SJSA1 (cell line): ENCODE results near the gene RDH12. TPM values are rescaled to one million over a fixed set of nuclear protein-coding genes. Genes with fewer than 3 reads are reported as not detected.
"Not testable (repeated sequence)": the region's sequence is repeated elsewhere in the genome, so short reads cannot be mapped to it uniquely, and the experiment has no call there.

Source experiments
- DNase-seq, 2 experiments: peaks; one replicate each; pipeline ENCODE4 v3.0.0-alpha.2; 2015 to 2020; ENCODE audit warnings: low spot score in 2 of 2, low read depth in 1 of 2
- H3K27ac ChIP-seq: fragments of 250-450 bp; sonication (Bioruptor Pico); 2 replicates; pipeline ENCODE4 v1.5.1; 2020; ENCODE audit warnings: mild to moderate bottlenecking, moderate library complexity
- H3K27me3 ChIP-seq: fragments of 250-450 bp; sonication (Bioruptor Pico); replicated peaks from 2 replicates; pipeline ENCODE4 v1.5.1; 2020; ENCODE audit warnings: mild to moderate bottlenecking, moderate library complexity
- H3K36me3 ChIP-seq: fragments of 250-450 bp; sonication (Bioruptor Pico); 2 replicates; pipeline ENCODE4 v1.5.1; 2020; ENCODE audit warnings: mild to moderate bottlenecking
- H3K4me1 ChIP-seq: fragments of 250-450 bp; sonication (Bioruptor Pico); replicated peaks from 2 replicates; pipeline ENCODE4 v1.6.1; 2021; ENCODE audit warnings: mild to moderate bottlenecking
- H3K4me3 ChIP-seq: fragments of 250-450 bp; sonication (Bioruptor Pico); 2 replicates; pipeline ENCODE4 v1.5.1; 2020; ENCODE audit warnings: mild to moderate bottlenecking
- H3K9me3 ChIP-seq: fragments of 250-450 bp; sonication (Bioruptor Pico); replicated peaks from 2 replicates; pipeline ENCODE4 v1.5.1; 2020; ENCODE audit warnings: mild to moderate bottlenecking
- total RNA-seq: library from RNA; depleted of rRNA; stranded (reverse); fragments of >200 nt; shearing (Covaris generic); gene quantifications from 2 replicates; pipeline ENCODE4 v1.2.3, GENCODE V29; 2014

RDH12 gene
- total RNA-seq, 1 experiment from 2014 or later = not detected

DNA sequence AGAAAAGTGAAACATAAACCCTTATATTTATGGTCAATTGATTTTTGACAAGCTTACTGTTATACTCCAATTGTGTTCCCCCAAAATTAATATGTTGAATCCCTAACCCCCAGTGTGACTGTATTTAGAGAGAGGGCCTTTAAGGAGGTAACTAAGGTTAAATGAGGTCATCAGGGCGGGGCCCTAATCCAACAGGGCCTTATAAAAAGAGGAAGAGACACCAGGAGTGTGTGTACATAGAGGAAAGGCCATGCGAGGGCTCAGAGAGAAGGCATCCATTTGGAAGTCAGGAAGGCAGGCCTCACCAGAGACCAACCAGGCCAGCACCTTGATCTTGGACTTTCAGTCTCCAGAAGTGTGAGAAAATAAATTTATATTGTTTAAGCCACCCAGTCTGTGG lies 20.7 kb upstream of the RDH12 start:
- Histone ChIP-seq H3K9me3 (no peaks in the 10 kb centered on the region), H3K4me3 (no peak overlapping the region), H3K27ac (no peak overlapping the region), H3K4me1 (no peaks in the 10 kb centered on the region; the same call in 1 of the 2 replicates), H3K27me3 (no peaks in the 10 kb centered on the region), H3K36me3 (peaks cover 53% of the 10 kb centered on the region)
- no peak for DNase-seq

DNA sequence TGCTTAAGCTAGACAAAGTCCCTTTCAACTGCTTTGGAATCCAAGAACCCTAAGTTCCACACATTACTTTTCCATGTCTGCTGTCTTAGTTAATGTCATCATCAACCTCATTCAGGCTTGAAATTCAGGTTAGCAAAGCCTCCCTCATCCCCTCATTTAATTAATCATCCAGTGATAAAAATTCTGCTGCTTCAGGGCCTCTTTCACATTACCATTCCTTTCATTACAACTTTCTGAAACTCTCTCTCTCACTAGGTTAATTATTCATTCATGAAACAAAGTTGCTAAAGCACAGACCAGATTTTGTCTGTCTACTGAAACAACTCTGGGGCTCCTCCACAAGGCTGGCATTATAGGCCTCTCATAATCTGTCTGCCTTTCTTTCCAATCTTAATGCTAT lies 17.8 kb upstream of the RDH12 start:
- H3K27ac ChIP-seq = no peak overlapping the region
- H3K4me1 ChIP-seq = no peaks in the 10 kb centered on the region; the same call in 1 of the 2 replicates
- no peak overlapping the region for H3K4me3 ChIP-seq
- H3K36me3 ChIP-seq = peaks cover 53% of the 10 kb centered on the region
- H3K27me3 ChIP-seq = no peaks in the 10 kb centered on the region
- H3K9me3 ChIP-seq = no peaks in the 10 kb centered on the region
- DNase-seq = no peak

DNA sequence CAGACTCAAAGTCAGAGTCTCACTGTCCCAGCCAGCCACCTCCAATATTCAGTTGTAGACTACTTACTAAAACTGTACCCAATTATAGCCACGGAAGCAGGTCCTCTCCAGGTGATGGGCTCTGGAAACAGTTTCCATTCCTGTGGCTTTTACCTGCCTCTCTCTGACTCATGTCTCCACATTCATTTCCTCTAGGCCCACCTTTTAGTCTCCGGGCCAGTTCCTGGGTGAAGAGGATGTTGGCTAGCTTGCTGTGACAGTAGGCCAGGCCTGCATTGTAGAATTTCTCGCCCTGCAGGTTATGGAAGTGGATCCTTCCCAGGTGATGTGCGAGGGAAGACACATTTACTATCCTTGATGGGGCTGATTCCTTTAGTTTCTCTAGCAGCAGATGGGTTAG lies 11.7 kb upstream of the RDH12 start:
- no peaks in the 10 kb centered on the region for H3K27me3 ChIP-seq
- no peaks in the 10 kb centered on the region for H3K9me3 ChIP-seq
- no peak overlapping the region for H3K27ac ChIP-seq
- no peak overlapping the region for H3K4me3 ChIP-seq
- peaks cover 59% of the 10 kb centered on the region for H3K36me3 ChIP-seq
- no peak for DNase-seq
- peaks cover 6% of the 10 kb centered on the region; the same call in 1 of the 2 replicates for H3K4me1 ChIP-seq

DNA sequence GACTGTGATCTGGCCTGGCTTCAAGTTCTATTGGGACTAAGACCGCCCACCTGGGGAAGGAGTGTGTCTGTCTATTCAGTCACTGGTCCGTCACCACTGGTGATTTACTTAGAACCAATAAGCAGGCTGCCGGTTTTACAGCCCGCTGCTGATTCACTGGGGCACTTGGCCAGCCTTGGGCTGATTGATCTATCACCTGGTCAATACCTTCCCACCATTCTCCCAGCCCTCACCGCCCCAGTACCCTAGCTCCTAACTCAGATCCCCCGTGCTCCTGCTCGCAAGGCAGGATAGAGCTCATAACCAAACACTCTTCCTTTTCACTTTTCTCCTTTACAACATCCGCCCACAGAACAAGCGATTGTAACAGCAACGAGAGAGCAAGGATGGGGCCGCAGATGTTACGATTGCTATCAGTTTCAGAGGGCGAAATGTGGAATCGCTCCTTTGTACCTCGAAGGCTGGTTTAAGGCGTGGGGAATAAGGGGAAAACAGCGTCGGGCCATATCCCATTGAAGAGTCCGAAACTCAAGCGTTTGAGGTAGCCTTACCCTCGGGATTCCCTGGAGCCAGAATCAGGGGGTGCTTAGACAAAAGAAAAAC lies 6.8 kb upstream of the RDH12 start:
- Histone ChIP-seq H3K27ac (peak overlapping the region; percentile 24; the same call in 1 of the 2 replicates), H3K9me3 (no peaks in the 10 kb centered on the region), H3K4me1 (peaks cover 6% of the 10 kb centered on the region; the same call in 1 of the 2 replicates), H3K36me3 (peaks cover 29% of the 10 kb centered on the region), H3K4me3 (peak overlapping the region; percentile 57), H3K27me3 (no peaks in the 10 kb centered on the region)
- DNase-seq = peak; percentile 53 to 69

DNA sequence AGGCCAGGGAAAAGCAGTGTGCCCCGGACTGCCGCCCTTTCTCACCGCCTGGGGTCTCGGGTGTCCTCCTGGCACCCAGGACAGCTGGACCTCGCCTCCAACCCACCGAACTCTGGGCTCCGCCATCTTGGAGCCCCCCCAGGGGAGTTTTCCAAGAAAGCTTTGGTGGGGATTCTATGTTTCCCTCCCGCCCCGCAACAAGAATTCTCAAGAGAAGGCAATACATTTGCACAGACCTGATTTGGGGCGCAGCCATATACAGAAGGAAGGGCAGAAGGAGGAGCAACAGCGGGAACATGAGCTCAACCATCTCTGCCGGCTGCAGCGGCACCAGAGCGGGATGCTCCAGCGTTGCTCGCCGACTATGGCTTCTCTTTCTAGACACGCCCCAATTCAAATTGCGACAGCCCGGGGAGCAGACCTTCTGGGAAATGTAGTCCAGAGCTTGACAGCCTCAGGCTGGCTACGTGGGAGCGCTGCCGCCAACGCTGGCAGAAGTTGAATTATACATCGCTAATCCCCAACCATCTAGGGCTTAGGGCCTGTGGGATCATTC lies 6.2 kb upstream of the RDH12 start, which contains the start of gene RDH11:
TSS of gene RDH11 (minus strand) at position 371 of the 556 bp plus-strand sequence. CDS start at position 310, 61 bp downstream.
- Histone ChIP-seq H3K4me3 (peak within 1 kb of the TSS; percentile 57), H3K4me1 (peaks cover 6% of the 10 kb centered on the region), H3K27ac (peak within 1 kb of the TSS; percentile 24; the same call in 1 of the 2 replicates), H3K9me3 (no peaks in the 10 kb centered on the region), H3K27me3 (no peaks in the 10 kb centered on the region), H3K36me3 (peaks cover 23% of the 10 kb centered on the region)
- DNase-seq = peak; percentile 77 to 80

DNA sequence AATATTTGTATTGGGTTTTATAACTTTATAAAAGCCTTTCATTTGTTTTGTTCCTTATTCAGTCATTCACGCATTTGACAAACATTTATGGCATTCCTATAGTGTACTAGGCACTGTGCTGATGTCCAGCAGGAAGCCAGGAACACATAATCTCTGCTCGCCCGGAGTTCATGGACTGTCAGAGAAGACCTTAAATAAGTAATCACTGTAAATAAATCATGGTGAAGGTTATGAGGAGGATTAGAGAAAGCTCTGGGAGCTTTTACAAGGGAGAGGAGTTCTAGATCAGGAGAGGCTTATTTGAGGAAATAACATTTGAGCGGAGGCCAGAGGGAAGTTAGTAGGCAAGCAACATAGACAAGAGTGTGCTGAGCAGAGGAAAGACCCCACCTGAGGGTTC lies 4.7 kb upstream of the RDH12 start:
- Histone ChIP-seq H3K4me1 (peaks cover 10% of the 10 kb centered on the region), H3K9me3 (no peaks in the 10 kb centered on the region), H3K27ac (no peak overlapping the region), H3K4me3 (no peak overlapping the region), H3K36me3 (peaks cover 8% of the 10 kb centered on the region), H3K27me3 (no peaks in the 10 kb centered on the region)
- no peak for DNase-seq

DNA sequence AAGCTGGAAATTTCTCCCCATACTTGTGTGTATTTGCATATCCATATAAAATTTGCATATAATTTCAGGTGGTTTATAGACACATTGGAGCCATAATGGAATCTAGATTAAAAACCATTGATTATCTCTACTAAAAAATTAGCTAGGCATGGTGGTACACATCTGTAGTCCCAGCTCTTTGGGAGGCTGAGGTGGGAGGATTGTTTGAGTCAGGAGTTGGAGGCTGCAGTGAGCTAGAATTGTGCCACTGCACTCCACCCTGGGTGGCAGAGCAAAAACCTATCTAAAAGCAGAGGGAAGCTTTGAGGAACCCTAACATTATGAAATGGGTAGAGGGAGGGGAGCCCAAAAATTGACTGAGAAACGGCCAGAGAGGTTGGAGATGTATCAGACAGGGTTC lies 3.5 kb upstream of the RDH12 start:
- Histone ChIP-seq H3K9me3 (no peaks in the 10 kb centered on the region), H3K27ac (no peak overlapping the region), H3K4me1 (peaks cover 10% of the 10 kb centered on the region), H3K36me3 (no peaks in the 10 kb centered on the region; the same call in 1 of the 2 replicates), H3K4me3 (no peak overlapping the region), H3K27me3 (no peaks in the 10 kb centered on the region)
- DNase-seq = no peak

DNA sequence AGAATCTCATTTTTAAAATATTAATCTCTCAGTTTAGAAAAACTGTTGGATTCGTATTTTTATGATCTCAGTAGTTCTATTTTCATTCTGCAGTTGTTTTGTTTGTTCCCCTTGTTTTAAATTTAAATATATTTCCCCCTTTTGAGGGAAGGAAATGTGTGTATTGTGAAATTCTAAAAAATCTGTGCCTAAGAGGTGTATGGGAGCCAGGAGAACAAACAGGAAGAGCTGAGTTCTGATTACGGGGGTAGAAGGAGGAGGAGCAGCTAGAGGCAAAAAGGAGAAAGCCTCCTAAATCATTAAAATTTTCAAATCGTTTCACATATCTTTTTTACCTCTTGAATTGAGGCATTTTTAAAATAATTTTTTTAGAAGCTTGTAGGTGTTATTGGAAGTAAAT lies 2.3 kb downstream of the RDH12 start:
- no peaks in the 10 kb centered on the region for H3K9me3 ChIP-seq
- no peak overlapping the region for H3K27ac ChIP-seq
- H3K27me3 ChIP-seq = no peaks in the 10 kb centered on the region
- H3K4me1 ChIP-seq = peaks cover 4% of the 10 kb centered on the region; the same call in 1 of the 2 replicates
- no peak overlapping the region for H3K4me3 ChIP-seq
- no peak for DNase-seq
- H3K36me3 ChIP-seq = no peaks in the 10 kb centered on the region

DNA sequence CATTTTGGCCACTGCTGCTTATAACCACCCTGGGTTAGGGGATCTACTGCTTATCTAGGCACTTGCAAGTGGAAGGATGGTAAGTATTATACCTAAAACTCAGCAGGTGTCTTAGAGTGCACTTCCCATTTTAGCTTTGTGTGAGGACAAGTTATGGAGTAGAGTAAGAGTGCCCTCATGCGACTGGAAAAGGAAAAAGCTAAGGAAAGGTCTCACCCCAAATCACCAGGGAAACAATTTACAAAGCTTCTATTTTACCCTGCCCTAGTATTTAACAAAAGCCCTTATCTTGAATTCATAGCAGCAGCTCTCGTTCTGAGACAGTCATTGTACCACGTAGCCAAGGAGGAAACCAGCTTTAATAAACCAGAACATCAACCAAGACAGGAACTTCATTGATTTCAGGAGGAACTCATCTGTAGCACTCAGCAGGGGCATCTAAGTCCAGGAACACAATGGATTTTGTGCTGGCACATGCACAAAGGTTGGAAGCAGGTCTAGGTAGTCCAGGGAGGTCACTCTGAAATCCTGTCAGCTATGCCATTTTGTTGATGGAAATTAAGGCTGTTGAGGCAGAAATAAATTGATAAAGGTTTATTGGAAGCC lies 2.9 kb downstream of the RDH12 start:
- Histone ChIP-seq H3K9me3 (peaks cover under 1% of the 10 kb centered on the region; the same call in 1 of the 2 replicates), H3K4me3 (no peak overlapping the region), H3K27ac (no peak overlapping the region), H3K36me3 (no peaks in the 10 kb centered on the region), H3K4me1 (peaks cover 4% of the 10 kb centered on the region; the same call in 1 of the 2 replicates), H3K27me3 (no peaks in the 10 kb centered on the region)
- DNase-seq = peak in 1 of 2 experiments; percentile 14

DNA sequence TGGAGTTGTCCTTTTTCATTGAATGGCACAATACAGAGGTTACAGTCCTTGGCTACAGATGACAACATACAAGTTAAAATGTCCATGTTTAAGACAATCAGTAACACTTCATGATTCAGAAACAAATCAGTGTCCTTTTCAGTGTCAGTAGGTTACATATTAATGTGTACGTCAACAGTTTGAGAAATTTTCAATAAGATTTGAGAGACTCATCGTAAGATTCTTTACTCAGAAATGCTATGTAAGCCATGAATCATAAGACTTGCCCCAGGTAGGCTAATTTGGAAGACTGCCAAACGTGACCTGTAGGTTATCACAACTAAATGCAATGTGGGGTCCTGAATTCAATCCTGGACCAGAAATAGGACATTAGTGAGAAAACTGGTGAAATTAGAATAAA lies 3.5 kb downstream of the RDH12 start:
- Histone ChIP-seq H3K27me3 (no peaks in the 10 kb centered on the region), H3K4me1 (peaks cover 4% of the 10 kb centered on the region; the same call in 1 of the 2 replicates), H3K36me3 (no peaks in the 10 kb centered on the region), H3K4me3 (no peak overlapping the region), H3K27ac (no peak overlapping the region), H3K9me3 (peaks cover 6% of the 10 kb centered on the region; the same call in 1 of the 2 replicates)
- no peak for DNase-seq

DNA sequence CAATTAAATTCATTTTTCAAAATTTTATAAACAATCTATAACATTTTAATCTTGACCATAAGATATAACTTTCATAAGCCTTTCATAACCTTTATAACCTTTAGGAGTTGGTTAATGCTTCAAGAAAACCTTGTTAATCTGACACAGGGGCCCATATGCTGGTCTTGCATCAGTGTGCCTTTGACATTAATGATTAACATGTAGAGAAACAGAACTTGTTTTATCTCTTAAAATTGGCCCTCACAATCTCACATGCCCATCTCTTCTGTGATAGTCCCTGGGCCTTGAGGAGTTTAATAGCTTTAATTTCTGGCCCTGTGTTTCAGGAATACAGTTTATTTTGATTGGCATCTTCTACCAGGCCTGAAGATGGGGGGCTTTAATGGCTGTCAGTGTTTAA lies 7.7 kb downstream of the RDH12 start:
- DNase-seq, H3K9me3 ChIP-seq: not testable (repeated sequence)

DNA sequence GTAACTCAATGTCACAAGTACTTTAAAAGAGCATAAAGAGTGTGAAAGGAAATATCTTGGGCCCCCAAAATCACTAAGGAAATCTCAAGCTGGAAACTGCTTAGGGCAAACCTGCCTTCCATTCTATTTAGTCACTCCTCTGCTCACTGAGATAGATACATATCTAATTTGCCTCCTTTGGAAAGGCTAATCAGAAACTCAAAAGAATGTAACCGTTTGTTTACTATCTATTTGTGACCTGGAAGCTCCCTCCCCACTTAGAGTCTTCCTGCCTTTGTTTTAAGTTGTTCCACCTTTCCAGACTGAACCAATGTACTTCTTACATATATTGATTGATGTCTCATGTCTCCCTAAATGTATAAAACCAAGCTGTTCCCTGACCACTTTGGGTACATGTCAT lies 8.1 kb downstream of the RDH12 start:
- H3K4me1 ChIP-seq, DNase-seq, H3K27ac ChIP-seq, H3K36me3 ChIP-seq, H3K4me3 ChIP-seq, H3K9me3 ChIP-seq, H3K27me3 ChIP-seq: not testable (repeated sequence)

More for the DNA sequence above, 7.7 kb downstream of the RDH12 start:
- not testable (repeated sequence) for H3K4me3 ChIP-seq, H3K36me3 ChIP-seq, H3K27ac ChIP-seq, H3K27me3 ChIP-seq, H3K4me1 ChIP-seq

DNA sequence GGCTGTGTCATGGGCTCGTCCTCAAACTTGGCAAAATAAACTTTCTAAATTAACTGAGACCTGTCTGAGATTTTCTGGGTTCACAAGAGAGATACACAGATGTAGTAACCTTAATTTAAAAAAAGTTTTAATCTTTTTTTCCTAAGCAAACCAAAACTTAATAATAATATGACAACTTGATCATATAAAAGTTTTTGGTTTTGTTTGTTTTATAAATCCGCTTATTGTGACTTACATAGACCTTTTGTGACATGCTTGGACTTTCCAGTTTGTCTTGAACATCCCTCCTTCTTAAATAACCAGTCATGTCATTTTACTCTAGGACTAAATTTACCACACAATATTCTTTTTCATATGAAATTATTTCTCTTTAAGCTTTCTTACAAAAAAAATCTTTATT lies 8.5 kb downstream of the RDH12 start:
- H3K27ac ChIP-seq = no peak overlapping the region
- no peaks in the 10 kb centered on the region for H3K4me1 ChIP-seq
- peaks cover 6% of the 10 kb centered on the region; the same call in 1 of the 2 replicates for H3K9me3 ChIP-seq
- H3K27me3 ChIP-seq = no peaks in the 10 kb centered on the region
- DNase-seq = no peak
- H3K36me3 ChIP-seq = no peaks in the 10 kb centered on the region
- no peak overlapping the region for H3K4me3 ChIP-seq

DNA sequence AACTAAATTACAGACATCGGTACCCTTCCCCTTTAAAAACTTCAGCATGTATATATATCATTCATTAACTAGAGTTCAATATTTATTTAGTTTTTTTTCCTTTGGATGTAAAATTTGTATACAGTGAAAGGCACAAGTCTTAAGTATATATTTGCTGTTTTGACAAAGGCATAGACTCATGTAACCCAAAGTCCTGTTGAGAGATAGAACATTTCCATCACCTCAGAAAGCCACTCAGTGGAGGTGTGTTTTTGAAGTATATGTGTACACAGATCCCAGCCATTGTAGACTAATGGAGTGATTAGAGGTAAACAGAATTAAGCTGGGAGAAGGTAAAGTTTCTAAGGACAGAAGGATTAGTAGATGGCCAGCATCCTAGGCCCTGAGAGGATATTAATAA lies 15.4 kb downstream of the RDH12 start:
- DNase-seq = no peak
- Histone ChIP-seq H3K27ac (no peak overlapping the region), H3K36me3 (no peaks in the 10 kb centered on the region), H3K4me1 (no peaks in the 10 kb centered on the region), H3K27me3 (no peaks in the 10 kb centered on the region), H3K9me3 (no peaks in the 10 kb centered on the region), H3K4me3 (no peak overlapping the region)
